NCI-H128 (cell line): Measurements from ENCODE around the gene S100A5.
"Not testable (repeated sequence)": the region's sequence is repeated elsewhere in the genome, so short reads cannot be mapped to it uniquely, and the experiment has no call there.

Experiments
- DNase-seq: peaks from one replicate; lab custom pipeline; 2025; ENCODE audit not compliant: unreplicated experiment; lab: John Stamatoyannopoulos, UW

The S100A5 gene, protein sequence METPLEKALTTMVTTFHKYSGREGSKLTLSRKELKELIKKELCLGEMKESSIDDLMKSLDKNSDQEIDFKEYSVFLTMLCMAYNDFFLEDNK

DNA sequence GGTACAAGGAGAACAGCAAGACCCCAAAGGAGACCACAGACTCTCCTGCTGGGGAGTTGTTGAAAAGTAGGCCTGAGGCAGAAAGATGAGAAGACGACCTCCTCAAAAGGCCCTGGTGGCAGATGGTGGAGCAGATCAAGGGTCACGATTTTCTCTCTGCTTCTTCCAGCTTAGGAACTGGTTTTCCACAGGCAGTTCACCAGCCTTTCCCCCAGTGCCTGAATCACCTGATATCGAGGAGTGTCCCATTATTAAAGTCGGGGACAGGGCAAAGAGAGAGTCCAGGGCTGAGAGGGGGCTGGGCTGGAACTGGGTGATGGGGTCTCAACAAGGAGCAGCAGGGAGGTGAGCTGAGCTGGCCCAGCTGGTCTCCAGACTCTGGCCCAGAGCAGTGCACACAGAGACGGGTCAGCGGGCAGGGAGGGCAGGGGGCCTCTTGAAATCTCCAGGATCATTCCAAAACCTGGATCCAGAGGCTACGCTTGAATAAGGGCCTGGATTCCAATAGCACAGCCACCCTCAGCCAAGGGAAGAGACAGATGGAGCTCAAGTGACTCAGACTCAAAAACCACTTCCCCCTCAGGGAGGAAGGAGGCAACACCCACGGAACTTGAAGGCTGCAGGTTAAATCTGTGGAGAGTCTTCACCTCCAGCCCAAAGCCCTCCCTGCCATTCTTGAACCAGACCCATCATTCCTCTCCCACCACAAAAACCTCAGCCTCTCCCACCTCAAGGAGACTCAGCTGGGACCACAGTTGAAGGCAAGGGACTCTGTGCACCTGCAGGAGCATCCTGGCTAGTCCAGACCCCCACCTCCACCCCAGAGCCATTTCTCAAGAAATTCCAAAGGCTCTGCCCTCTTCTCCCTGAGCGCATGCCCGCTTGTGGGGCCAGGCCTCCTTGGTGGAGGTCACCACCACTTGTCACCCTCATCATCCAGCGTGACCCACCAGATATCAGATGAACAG is at the start of gene S100A5:
Gene S100A5, minus strand, starts transcription at position 541 of the 968 bp plus-strand sequence. CDS start 743 bp downstream, outside the sequence.
- DNase-seq = no peak

- DNase-seq = no peak
Observed at GRCh38 chr1:153588482-153588881, 47.7 kb upstream of the S100A5 start.

DNA sequence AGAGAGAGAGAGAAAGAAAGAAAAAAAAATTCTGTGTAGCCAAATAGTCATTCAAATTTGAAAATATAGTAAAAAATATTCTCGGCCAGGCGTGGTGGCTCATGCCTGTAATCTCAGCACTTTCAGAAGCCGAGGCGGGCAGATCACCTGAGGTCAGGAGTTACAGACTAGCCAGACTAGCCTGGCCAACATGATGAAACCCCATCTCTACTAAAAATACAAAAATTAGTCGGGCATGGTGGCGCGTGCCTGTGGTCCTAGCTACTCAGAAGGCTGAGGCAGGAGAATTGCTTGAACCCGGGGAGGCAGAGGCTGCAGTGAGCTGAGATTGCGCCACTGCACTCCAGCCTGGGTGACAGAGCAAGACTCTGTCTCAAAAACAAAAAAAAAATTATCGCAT is 47.3 kb upstream of the S100A5 start:
- DNase-seq = not testable (repeated sequence)

GRCh38 chr1:153587314-153587713 is 46.6 kb upstream of the S100A5 start:
- no peak for DNase-seq

- DNase-seq = no peak
Observed at GRCh38 chr1:153586347-153586746, 45.6 kb upstream of the S100A5 start.

DNA sequence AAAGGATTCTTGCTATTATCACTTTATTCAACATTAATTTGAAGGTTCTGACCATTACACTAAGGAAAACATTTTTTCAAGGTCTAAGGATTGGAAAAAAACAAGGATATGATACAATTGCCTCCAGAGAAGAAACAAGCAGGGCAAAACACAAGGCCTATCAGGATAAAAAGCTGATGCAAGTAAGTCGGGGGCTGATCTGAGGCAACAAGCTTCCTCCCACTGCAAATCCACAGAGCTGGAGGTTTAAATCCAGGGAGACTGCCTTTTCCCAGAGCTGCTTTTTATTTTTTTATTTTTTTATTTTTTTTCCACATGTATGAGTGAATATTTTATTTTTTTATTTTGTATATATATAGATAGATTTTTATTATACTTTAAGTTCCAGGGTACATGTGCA is 44.3 kb upstream of the S100A5 start:
- DNase-seq = no peak

DNA sequence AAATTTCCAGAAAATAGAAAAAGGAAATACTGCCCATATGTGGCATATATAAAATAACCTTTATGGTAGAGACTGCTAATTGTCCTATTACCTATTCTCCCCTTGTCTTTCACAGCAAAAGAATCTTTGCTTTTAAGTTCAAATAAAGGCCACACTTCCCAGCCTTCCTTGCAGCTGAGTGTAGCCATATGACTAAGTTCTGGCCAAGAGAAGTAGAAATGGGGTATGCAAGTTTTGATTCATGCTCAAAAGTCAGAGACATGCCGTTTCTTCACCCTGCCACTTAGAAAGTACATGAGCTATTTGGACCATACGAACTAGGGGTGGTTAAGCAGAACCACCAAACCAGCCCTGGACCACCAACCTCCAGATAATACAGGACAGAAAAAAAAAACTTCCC is 43.2 kb upstream of the S100A5 start:
- DNase-seq = no peak

DNA sequence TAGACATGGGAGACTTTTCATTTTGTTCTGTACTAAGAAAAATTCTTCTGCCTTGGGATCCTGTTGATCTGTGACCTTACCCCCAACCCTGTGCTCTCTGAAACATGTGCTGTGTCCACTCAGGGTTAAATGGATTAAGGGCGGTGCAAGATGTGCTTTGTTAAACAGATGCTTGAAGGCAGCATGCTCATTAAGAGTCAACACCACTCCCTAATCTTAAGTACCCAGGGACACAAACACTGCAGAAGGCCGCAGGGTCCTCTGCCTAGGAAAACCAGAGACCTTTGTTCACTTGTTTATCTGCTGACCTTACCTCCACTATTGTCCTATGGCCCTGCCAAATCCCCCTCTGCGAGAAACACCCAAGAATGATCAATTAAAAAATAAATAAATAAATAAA is 42.8 kb upstream of the S100A5 start:
- DNase-seq = not testable (repeated sequence)

- not testable (repeated sequence) for DNase-seq
Observed at GRCh38 chr1:153582836-153583235, 42.1 kb upstream of the S100A5 start.

DNA sequence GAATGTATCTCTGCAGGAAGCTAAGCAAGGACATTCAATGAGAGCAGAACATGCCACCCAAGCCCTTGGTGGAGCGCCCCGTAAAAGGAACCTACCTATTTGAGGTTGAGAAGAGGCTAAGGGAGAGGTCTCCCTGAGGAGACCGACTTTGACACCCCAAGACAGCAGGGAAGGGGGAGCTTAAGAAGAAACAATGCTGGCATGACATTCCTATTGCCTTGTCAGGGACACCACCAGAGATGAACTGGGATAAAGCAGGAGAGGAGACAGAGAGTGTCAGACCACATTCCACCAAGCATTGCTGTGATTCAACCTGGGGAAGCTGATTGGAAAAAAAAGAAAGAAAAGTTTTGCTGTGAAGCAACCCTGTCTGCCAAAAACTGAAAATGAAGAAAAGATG is 38.2 kb upstream of the S100A5 start:
- no peak for DNase-seq

- DNase-seq = no peak
Observed at GRCh38 chr1:153578490-153578889, 37.8 kb upstream of the S100A5 start.

DNA sequence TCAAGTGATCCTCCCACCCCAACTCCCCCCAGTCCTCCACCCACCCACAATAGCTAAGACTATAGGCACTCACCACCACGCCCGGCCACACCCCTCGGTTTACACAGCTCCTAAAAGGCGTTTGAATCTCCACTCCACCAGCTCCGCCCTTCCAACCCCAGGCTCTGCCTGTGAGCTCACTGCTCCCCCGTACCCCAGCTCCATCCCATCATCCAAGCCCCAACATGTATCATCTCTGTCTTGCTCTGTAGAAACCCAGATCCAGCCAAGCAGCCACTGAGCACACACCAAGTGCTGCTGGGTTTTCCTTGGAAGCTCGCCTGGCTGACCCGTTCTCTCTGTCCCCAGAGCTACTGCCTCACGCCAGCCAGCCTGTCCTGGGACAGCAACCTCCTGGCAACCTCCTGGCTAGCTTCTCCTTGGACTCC is 36.9 kb upstream of the S100A5 start:
- no peak for DNase-seq

DNA sequence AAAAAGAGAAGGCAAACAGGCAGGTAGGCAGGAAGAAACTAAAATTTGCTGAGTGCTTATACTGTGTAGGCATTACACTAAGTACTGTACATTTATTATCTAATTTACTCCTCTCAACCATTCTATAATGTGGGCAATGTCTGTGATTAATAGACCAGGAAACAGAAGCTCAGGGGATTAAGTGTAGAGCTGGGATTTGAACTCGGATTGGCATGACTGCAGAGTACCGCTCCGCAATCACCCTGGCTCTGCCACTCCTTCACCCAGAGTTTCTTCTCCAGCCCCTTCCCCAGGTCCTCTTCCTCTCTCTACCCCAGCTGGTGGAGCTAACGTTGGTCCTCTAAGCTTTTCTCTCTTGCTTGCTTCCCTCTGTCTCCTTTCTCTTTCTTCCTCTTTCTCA is 36.4 kb upstream of the S100A5 start:
- DNase-seq = no peak

DNA sequence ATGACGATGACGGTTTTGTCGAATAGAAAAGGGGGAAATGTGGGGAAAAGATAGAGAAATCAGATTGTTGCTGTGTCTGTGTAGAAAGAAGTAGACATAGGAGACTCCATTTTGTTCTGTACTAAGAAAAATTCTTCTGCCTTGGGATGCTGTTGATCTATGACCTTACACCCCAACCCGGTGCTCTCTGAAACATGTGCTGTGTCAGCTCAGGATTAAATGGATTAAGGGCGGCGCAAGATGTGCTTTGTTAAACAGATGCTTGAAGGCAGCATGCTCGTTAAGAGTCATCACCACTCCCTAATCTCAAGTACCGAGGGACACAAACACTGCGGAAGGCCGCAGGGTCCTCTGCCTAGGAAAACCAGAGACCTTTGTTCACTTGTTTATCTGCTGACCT is 34.8 kb upstream of the S100A5 start:
- not testable (repeated sequence) for DNase-seq

DNA sequence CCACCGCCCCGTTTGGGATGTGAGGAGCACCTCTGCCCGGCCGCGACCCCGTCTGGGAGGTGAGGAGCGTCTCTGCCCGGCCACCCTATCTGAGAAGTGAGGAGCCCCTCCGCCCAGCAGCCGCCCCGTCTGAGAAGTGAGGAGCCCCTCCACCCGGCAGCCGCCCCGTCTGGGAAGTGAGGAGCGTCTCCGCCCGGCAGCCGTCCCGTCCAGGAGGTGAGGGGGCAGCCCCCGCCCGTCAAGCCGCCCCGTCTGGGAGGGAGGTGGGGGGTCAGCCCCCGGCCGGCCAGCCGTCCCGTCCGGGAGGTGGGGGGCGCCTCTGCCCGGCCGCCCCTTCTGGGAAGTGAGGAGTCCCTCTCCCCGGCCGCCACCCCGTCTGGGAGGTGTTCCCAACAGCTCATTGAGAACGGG is 34.4 kb upstream of the S100A5 start:
- DNase-seq = not testable (repeated sequence)

DNA sequence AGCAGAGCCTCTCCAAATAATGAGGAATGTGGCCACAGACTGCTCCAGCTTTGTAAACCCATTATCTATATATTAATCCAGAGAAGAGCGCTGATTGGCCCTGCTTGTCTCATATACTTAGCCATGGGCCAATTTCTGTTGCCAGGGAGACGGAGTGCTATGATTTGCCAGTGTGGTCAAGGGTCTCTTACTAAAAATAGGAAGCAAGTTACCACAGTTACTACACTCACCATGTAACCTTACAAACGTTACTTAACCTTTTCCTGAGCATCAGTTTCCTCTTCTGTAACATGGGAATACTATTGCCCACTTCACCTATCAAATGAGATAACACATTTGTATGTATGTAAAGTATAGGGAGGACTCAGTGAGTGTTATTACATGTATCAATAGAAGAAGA is 32.6 kb upstream of the S100A5 start:
- DNase-seq = no peak

- peak; percentile 46 for DNase-seq
Observed at GRCh38 chr1:153572569-153573015, 31.9 kb upstream of the S100A5 start.

DNA sequence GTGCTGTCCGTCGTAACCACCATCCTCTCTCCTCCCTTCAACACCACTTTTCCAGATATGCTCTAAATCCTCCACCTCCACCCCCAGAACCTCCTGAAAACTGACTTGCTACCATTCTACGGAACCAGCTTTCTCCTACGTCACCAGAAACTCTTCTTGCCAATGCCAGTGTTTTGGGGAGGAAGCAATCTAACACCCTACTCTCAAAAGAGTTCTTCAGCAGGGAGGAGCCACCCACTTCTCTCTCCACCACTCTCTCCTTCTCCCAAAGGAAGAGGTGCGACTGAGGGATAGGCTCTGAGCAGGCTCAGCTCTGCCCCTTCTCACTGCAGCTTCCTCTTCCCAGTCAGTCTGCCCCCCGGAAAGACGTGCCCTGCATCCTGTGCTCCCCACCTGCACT is 31.0 kb upstream of the S100A5 start:
- DNase-seq = no peak

GRCh38 chr1:153570874-153571273 is 30.1 kb upstream of the S100A5 start:
- DNase-seq = no peak

DNA sequence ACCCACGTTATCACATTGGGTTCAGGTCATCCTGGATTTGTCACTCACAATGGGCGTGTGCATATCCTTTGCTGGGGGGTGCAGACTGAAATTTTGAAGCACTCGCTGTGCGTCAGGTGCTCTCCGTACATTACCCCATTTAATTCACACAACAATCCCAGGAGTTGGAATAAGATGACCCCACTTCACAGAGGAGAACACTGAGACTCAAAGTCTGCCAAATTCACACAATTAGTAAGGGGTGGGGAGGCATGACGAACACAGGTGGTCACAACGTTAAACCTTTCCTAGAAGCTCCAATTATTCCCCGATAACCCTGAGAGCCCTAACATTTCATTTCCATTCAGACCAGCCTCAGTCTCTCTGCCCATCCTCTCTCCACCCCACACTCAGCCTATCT is 28.7 kb upstream of the S100A5 start:
- no peak for DNase-seq

DNA sequence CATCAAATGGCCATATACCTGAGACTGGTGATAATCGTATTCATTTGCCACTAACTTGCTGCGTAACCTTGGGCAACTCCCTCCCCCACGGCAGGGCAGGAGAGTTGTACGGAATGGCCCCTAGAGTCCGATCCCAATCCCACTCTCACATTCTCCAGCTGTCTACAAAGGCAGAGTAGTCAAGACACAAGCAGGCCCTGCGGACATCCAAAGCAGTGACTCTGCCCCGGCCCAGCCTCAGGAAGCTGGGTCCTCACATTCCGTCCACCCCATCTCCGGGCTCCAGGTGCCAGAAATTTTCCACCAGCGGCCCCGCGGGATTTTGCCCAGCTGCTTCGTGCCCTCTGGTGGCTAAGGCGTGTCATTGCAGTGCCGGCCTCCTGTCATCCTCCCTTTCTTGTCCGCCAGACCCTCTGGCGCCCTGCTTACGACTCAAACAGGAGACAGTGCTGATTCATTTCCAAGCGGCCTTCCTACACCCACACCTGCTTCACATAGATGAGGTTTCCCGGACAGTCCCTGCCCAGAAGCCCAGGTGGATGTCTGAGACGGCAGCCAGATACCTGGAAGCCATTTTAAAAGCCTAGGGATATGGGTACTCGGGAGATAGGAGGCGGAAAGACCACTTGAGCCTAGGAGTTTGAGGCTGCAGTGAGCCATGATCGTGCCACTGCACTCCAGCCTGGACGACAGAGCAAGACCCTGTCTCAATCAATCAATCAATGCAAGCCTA is 27.8 kb upstream of the S100A5 start:
- peak; percentile 85 for DNase-seq
